ENCODE results near the gene ENKUR. TPM values are rescaled to one million over a fixed set of nuclear protein-coding genes. Genes with fewer than 3 reads are reported as not detected.

ENKUR gene
- total and polyA plus RNA-seq, 10 of the 15 experiments (the other 5 are each of a cell fraction or from before 2014, with no cell fraction given), result 0.01 to 0.19 (median 0.11) TPM; not detected in 6

DNA sequence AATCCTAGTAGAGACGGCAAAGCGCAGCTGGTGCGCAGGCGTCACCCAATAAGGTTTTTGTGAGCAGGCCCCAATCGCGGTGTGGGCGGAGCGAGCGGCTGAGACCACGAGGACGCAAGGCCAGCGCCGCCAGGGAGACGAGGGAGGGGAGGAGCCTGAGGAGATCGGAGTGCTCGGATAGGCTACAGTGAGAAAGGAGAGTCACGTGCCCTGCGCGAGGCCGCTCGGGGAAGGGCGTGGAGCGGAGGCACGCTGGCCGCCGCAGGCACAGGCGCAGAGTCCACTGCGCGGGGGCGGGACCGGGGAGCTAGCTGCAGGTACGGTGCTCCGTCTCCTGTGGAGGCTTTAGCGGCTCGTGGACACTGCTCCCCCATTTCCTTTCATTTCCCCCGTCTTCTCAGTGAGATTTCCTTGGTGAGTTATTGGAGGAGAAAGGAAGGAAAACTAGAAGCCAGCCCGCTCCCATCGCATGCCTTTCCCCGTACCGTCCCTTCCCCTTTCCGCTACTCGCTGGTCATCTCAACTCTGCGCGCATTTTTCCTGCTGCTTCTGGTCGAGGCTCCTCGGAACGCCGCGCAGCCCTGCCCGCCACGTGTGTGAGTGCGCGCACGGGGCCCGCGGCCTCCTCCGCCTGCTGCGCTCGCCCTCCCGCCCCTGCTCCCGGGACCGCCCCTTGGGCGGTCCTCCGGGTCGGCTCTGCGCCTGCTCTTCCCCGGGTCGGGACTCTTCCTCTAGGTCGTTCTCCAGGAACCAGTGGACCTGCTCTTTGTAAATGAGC is 607 bp upstream of the ENKUR start, which contains the start of gene THNSL1:
Gene THNSL1, plus strand, starts transcription at position 237 of the 778 bp plus-strand sequence. CDS start 6,612 bp downstream, outside the sequence.
- CTCF ChIA-PET, result interaction anchor here (0.8 to 1.1 kb wide), 6 partner anchors 9 to 399 kb away, joined by 3 to 4 read pairs (median 3); no protein-coding TSS in a partner anchor
- SMC1A ChIA-PET (ENCODE audit: uncharacterized antibody, unreplicated experiment), result interaction anchor here (0.7 to 1.3 kb wide), 6 partner anchors 11 to 93 kb away, joined by 3 to 6 read pairs (median 4); no protein-coding TSS in a partner anchor
- DNase-seq (ENCODE audit: low read depth, low spot score) (peak; percentile 90), FAIRE-seq (peak; percentile 49), ATAC-seq (peak; percentile 98)
- Histone ChIP-seq H3K9ac (ENCODE audit: control insufficient read depth, insufficient read depth, low read length) (peak within 1 kb of the TSS; percentile 86), H3K27me3 (replicated peaks in 1 of 2; ENCODE audit: control insufficient read depth in 2 of 2, insufficient read depth in 2 of 2, low read length in 1 of 2) (no peaks in the 10 kb centered on the region), H3K4me2 (ENCODE audit: control insufficient read depth, insufficient read depth) (peak within 1 kb of the TSS; percentile 83), H2AFZ (ENCODE audit: control insufficient read depth, low read depth, low read length) (peak within 1 kb of the TSS; percentile 94), H3K36me3 (ENCODE audit: control insufficient read depth in 2 of 2, insufficient read depth in 2 of 2, low read length in 1 of 2) (no peaks in the 10 kb centered on the region), H3K4me3 (peak within 1 kb of the TSS; percentile 81), H3K27ac (ENCODE audit: control insufficient read depth, insufficient read depth) (peak within 1 kb of the TSS; percentile 80), H3K79me2 (ENCODE audit: control insufficient read depth, insufficient read depth, low read length) (no peaks in the 10 kb centered on the region; the same call in 1 of the 2 replicates), H3K9me3 (replicated peaks; ENCODE audit: control insufficient read depth, insufficient read depth, low read length) (no peaks in the 10 kb centered on the region; the same call in 2 of the 3 replicates), H4K20me1 (ENCODE audit: control insufficient read depth, insufficient read depth) (no peaks in the 10 kb centered on the region), H3K4me1 (ENCODE audit: control insufficient read depth, insufficient read depth, low read length) (peaks cover 4% of the 10 kb centered on the region)
- in situ Hi-C loops (cut with MboI) (no loop called here), intact Hi-C loops (cut with micrococcal nuclease; ENCODE audit: unreplicated experiment) (loop anchor here (10.0 kb wide), 2 partner anchors 58 to 292 kb away; partner anchors contain the start of gene ARHGAP21)
- under 1% methylated on average over 61 of the region's 69 CpGs for WGBS (ENCODE audit: insufficient coverage, insufficient replicate concordance, low lambda C conversion rate, missing lambda C conversion rate)
- POLR2A ChIA-PET, result interaction anchor here (0.7 to 1.4 kb wide), 5 partner anchors 50 to 809 kb away, joined by 3 to 4 read pairs (median 3); no protein-coding TSS in a partner anchor
- no TSS peak for BruUV-seq (replicated peaks)
- RAD21 ChIA-PET (ENCODE audit: unreplicated experiment), result interaction anchor here (0.7 to 1.6 kb wide), 7 partner anchors 20 to 398 kb away, joined by 3 to 12 read pairs (median 5); partner anchors contain the start of gene PRTFDC1
- TF ChIP-seq, protein P1, sequence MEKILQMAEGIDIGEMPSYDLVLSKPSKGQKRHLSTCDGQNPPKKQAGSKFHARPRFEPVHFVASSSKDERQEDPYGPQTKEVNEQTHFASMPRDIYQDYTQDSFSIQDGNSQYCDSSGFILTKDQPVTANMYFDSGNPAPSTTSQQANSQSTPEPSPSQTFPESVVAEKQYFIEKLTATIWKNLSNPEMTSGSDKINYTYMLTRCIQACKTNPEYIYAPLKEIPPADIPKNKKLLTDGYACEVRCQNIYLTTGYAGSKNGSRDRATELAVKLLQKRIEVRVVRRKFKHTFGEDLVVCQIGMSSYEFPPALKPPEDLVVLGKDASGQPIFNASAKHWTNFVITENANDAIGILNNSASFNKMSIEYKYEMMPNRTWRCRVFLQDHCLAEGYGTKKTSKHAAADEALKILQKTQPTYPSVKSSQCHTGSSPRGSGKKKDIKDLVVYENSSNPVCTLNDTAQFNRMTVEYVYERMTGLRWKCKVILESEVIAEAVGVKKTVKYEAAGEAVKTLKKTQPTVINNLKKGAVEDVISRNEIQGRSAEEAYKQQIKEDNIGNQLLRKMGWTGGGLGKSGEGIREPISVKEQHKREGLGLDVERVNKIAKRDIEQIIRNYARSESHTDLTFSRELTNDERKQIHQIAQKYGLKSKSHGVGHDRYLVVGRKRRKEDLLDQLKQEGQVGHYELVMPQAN (conservative IDR thresholded peaks at IDR 0.05), result peak; percentile 81
- TF ChIP-seq RAD51 (IDR thresholded peaks at IDR 0.05) (peak; percentile 88), RB1 (IDR thresholded peaks at IDR 0.05; ENCODE audit: borderline replicate concordance) (0 out of 2 replicates have a peak, but pooled peaks have one; percentile 47), IRF4 (IDR thresholded peaks at IDR 0.05; ENCODE audit: low read depth, low read length) (0 out of 2 replicates have a peak, but pooled peaks have one; percentile 34), PAX5 (IDR thresholded peaks at IDR 0.05; ENCODE audit: borderline replicate concordance, low read depth, low read length) (no peak), SREBF2 (IDR thresholded peaks at IDR 0.05; ENCODE audit: low read length) (no peak), POU2F2 (IDR thresholded peaks at IDR 0.05; ENCODE audit: borderline replicate concordance, low read depth, low read length) (peak; percentile 41; the same call in 1 of the 3 replicates), IKZF2 (IDR thresholded peaks at IDR 0.05) (0 out of 4 replicates have a peak, but pooled peaks have one; percentile 22 to 26), GABPA (IDR thresholded peaks at IDR 0.05; ENCODE audit: low read depth) (no peak), GATAD2B (conservative IDR thresholded peaks at IDR 0.05; ENCODE audit: low read depth) (0 out of 2 replicates have a peak, but pooled peaks have one; percentile 46), LARP7 (IDR thresholded peaks at IDR 0.05) (peak; percentile 76)
- TF ChIP-seq, protein P2, sequence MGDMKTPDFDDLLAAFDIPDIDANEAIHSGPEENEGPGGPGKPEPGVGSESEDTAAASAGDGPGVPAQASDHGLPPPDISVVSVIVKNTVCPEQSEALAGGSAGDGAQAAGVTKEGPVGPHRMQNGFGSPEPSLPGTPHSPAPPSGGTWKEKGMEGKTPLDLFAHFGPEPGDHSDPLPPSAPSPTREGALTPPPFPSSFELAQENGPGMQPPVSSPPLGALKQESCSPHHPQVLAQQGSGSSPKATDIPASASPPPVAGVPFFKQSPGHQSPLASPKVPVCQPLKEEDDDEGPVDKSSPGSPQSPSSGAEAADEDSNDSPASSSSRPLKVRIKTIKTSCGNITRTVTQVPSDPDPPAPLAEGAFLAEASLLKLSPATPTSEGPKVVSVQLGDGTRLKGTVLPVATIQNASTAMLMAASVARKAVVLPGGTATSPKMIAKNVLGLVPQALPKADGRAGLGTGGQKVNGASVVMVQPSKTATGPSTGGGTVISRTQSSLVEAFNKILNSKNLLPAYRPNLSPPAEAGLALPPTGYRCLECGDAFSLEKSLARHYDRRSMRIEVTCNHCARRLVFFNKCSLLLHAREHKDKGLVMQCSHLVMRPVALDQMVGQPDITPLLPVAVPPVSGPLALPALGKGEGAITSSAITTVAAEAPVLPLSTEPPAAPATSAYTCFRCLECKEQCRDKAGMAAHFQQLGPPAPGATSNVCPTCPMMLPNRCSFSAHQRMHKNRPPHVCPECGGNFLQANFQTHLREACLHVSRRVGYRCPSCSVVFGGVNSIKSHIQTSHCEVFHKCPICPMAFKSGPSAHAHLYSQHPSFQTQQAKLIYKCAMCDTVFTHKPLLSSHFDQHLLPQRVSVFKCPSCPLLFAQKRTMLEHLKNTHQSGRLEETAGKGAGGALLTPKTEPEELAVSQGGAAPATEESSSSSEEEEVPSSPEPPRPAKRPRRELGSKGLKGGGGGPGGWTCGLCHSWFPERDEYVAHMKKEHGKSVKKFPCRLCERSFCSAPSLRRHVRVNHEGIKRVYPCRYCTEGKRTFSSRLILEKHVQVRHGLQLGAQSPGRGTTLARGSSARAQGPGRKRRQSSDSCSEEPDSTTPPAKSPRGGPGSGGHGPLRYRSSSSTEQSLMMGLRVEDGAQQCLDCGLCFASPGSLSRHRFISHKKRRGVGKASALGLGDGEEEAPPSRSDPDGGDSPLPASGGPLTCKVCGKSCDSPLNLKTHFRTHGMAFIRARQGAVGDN (IDR thresholded peaks at IDR 0.05), result peak; percentile 81
- TF ChIP-seq, protein P3, sequence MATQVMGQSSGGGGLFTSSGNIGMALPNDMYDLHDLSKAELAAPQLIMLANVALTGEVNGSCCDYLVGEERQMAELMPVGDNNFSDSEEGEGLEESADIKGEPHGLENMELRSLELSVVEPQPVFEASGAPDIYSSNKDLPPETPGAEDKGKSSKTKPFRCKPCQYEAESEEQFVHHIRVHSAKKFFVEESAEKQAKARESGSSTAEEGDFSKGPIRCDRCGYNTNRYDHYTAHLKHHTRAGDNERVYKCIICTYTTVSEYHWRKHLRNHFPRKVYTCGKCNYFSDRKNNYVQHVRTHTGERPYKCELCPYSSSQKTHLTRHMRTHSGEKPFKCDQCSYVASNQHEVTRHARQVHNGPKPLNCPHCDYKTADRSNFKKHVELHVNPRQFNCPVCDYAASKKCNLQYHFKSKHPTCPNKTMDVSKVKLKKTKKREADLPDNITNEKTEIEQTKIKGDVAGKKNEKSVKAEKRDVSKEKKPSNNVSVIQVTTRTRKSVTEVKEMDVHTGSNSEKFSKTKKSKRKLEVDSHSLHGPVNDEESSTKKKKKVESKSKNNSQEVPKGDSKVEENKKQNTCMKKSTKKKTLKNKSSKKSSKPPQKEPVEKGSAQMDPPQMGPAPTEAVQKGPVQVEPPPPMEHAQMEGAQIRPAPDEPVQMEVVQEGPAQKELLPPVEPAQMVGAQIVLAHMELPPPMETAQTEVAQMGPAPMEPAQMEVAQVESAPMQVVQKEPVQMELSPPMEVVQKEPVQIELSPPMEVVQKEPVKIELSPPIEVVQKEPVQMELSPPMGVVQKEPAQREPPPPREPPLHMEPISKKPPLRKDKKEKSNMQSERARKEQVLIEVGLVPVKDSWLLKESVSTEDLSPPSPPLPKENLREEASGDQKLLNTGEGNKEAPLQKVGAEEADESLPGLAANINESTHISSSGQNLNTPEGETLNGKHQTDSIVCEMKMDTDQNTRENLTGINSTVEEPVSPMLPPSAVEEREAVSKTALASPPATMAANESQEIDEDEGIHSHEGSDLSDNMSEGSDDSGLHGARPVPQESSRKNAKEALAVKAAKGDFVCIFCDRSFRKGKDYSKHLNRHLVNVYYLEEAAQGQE (IDR thresholded peaks at IDR 0.05; ENCODE audit: low read depth, low read length), result 0 out of 2 replicates have a peak, but pooled peaks have one; percentile 24
